SIG-M5 (cell line): ENCODE measurements around the gene SF1.
A peak's percentile ranks its signal among the peaks of the same experiment; 100 is the strongest.

Experiments
- DNase-seq: peaks from one replicate; lab custom pipeline; 2025; lab: John Stamatoyannopoulos, UW

Gene SF1

GRCh38 chr11:64745521-64746328 is 32.6 kb downstream of the SF1 start:
- DNase-seq: peak; percentile 27

- DNase-seq: peak; percentile 57
These were observed 33.2 kb downstream of the SF1 start for GRCh38 chr11:64745189-64745520.

- DNase-seq: no peak
These were observed 33.7 kb downstream of the SF1 start for GRCh38 chr11:64744544-64745188.

- peak; percentile 18 for DNase-seq
These were observed 34.5 kb downstream of the SF1 start, which contains the start of gene RASGRP2 for GRCh38 chr11:64743591-64744543. RASGRP2 (minus strand) TSS chr11:64744142; CDS start chr11:64742866, 1,276 bp downstream.

- no peak for DNase-seq
These were observed 35.3 kb downstream of the SF1 start for GRCh38 chr11:64742889-64743590.

- DNase-seq: no peak
These were observed 36.1 kb downstream of the SF1 start for GRCh38 chr11:64742087-64742888.

- DNase-seq: no peak
These were observed 36.8 kb downstream of the SF1 start for GRCh38 chr11:64741375-64742086.

- no peak for DNase-seq
These were observed 38.5 kb downstream of the SF1 start for GRCh38 chr11:64739871-64740270.

- DNase-seq: no peak
These were observed 41.7 kb downstream of the SF1 start for GRCh38 chr11:64736654-64737053.

- DNase-seq: no peak
These were observed 42.5 kb downstream of the SF1 start for GRCh38 chr11:64735725-64736259.

- DNase-seq: no peak
These were observed 43.3 kb downstream of the SF1 start for GRCh38 chr11:64734811-64735724.

GRCh38 chr11:64731601-64732000 is 46.7 kb downstream of the SF1 start:
- DNase-seq: no peak

- DNase-seq: no peak
These were observed 48.4 kb downstream of the SF1 start for GRCh38 chr11:64729851-64730382.

GRCh38 chr11:64728757-64729365 is 49.5 kb downstream of the SF1 start:
- DNase-seq: no peak

GRCh38 chr11:64726867-64727530 is 51.3 kb downstream of the SF1 start:
- DNase-seq: no peak

- no peak for DNase-seq
These were observed 52.1 kb downstream of the SF1 start for GRCh38 chr11:64726211-64726641.

GRCh38 chr11:64724863-64725532 is 53.3 kb downstream of the SF1 start:
- no peak for DNase-seq
